Left ventricle myocardium inferior (tissue), 1 donor: ENCODE results near the gene SND1. TPM values are rescaled to one million over a fixed set of nuclear protein-coding genes. Genes with fewer than 3 reads are reported as not detected.

Experiments
- DNase-seq: peaks from one replicate; pipeline ENCODE4 v3.0.0-alpha.2; 2020
- H3K27ac ChIP-seq: fragments of 200-600 bp; replicated peaks from 2 replicates; pipeline ENCODE4 v1.8.0; 2021
- H3K27me3 ChIP-seq: fragments of 200-600 bp; 2 replicates; pipeline ENCODE4 v1.8.0; 2021; ENCODE audit warnings: low read depth
- H3K36me3 ChIP-seq: fragments of 200-600 bp; 2 replicates; pipeline ENCODE4 v1.8.0; 2021
- H3K4me1 ChIP-seq: fragments of 200-600 bp; 2 replicates; pipeline ENCODE4 v1.8.0; 2021
- H3K4me3 ChIP-seq: fragments of 200-600 bp; 2 replicates; pipeline ENCODE4 v1.8.0; 2021; ENCODE audit warnings: mild to moderate bottlenecking, moderate library complexity
- H3K9me3 ChIP-seq: fragments of 200-600 bp; replicated peaks from 2 replicates; pipeline ENCODE4 v1.8.0; 2021
- intact Hi-C: fragments of 100-400 bp; cut with micrococcal nuclease; formaldehyde crosslinking; loops from one replicate; pipeline ENCODE4 v1.11.0; 2022
- total RNA-seq: library from RNA; stranded (reverse); fragmentation: NEBNext Ultra II Directional; extraction: Animal tissue kit (Norgen Biotek cat#: 25700); gene quantifications from one replicate; pipeline ENCODE4 v1.2.1, GENCODE V29; 2021
- TF ChIP-seq, protein P1 (sequence below): fragments of 200-600 bp; IDR thresholded peaks from 2 replicates; pipeline ENCODE4 v1.8.0; 2021; ENCODE audit warnings: antibody characterized with exemption, mild to moderate bottlenecking, borderline replicate concordance
- donor health status: DM: no; HTN: yes; CAD: no; lungs with severe emphysema.

The SND1 gene
- total RNA-seq, 1 donor from 2014 or later = 71.6 TPM

DNA sequence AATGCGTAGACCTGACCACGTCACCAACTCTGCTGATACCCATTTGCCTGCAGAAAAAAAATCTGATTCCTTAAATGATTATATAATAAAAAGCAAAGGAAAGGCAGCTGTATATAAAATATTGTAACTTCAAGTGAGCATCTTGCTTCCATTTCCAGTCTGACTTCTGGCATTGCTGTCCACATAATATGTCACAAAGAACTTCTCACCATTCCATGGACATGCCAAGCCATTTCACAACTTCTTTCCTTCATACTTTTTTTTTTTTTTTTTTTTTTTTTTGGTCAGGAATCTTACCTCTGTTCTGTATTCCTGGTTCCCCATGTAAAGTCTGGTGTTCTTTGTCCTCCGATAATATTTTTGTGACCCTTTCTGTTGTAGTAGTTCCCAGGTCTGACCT is 165.5 kb downstream of the SND1 start:
- no peak overlapping the region for H3K4me3 ChIP-seq
- H3K36me3 ChIP-seq = no peaks in the 10 kb centered on the region
- H3K9me3 ChIP-seq = no peaks in the 10 kb centered on the region
- no peak overlapping the region for H3K27ac ChIP-seq
- H3K4me1 ChIP-seq = peaks cover 19% of the 10 kb centered on the region
- intact Hi-C loops = no loop called here
- TF ChIP-seq, protein P1, sequence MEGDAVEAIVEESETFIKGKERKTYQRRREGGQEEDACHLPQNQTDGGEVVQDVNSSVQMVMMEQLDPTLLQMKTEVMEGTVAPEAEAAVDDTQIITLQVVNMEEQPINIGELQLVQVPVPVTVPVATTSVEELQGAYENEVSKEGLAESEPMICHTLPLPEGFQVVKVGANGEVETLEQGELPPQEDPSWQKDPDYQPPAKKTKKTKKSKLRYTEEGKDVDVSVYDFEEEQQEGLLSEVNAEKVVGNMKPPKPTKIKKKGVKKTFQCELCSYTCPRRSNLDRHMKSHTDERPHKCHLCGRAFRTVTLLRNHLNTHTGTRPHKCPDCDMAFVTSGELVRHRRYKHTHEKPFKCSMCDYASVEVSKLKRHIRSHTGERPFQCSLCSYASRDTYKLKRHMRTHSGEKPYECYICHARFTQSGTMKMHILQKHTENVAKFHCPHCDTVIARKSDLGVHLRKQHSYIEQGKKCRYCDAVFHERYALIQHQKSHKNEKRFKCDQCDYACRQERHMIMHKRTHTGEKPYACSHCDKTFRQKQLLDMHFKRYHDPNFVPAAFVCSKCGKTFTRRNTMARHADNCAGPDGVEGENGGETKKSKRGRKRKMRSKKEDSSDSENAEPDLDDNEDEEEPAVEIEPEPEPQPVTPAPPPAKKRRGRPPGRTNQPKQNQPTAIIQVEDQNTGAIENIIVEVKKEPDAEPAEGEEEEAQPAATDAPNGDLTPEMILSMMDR = no peak
- no peak for DNase-seq
- H3K27me3 ChIP-seq = no peaks in the 10 kb centered on the region

DNA sequence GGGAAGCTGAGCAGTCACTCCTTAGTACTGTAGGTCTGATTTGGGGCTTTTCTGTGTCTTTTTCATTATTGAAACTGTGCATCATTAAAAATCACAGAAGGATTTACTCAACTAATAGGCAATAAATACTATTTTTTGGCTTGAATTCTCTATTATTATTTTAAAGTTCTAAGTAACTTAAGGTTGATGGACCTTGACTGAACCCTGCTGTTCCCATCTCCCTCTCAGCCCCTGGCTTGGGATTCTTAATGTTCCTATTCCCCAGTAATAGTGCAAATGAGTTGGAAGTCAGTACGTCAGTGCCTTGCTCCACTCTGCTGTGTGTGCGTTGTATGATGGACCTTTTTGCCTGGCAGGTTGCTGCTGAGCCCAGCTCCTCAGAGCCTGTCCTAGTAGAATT is 166.3 kb downstream of the SND1 start:
- Histone ChIP-seq H3K27ac (no peak overlapping the region), H3K9me3 (no peaks in the 10 kb centered on the region), H3K4me1 (peaks cover 14% of the 10 kb centered on the region), H3K4me3 (no peak overlapping the region), H3K27me3 (no peaks in the 10 kb centered on the region), H3K36me3 (no peaks in the 10 kb centered on the region)
- TF ChIP-seq, protein P1 = no peak
- intact Hi-C loops = no loop called here
- DNase-seq = no peak

DNA sequence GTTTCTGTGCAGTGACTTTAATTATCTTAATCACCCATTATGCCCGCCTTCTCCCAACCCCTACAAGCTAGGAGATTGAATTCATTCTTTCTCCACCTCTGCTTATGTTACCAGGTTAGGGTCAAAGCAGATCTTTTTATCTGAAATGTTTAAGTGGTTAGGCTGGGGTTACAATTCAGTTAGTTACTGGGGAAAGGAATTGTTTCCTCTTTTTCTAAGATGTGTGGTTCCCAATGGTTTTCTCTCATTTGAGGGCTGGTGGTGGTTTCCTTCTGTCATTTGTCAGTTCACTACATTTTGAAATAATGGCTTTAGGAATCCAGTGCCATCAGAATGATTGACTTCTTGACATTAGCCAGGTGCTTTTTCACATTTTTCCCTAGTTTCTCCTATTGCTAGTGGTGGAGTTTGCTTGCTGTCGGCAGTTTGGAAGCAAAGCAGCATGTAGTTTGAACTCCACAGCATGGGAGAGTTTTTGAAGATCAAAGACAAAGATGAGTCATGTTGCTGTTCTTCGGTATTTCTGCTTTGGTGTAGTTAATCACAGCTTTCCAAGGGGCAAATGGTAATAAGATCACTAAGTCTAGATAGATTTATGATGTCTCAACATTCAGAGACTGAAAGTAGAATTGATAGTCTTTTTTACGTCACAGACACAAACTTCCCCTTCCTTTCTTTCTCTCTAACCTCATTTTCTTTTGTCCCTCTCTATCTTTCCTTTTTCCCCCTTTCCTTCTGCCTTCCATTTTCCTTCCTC is 168.2 kb downstream of the SND1 start:
- H3K27me3 ChIP-seq = no peaks in the 10 kb centered on the region
- DNase-seq = no peak

DNA sequence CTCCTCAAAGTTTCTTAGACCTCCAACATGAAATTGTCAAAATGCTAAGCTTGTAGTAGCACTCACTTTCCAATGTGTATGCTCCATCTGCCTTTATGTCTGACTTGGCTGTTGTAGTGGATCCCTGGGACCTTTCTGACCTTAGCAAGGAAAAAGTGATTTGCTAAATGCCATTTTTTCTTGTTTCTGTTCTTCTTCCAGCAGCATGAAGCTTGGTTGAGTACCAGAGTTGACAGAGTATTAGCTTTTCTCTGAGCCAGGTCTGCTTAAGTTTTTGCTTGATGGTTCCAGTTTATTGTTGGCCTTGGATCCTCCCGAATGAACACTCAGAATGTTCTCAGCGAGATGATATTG is 168.7 kb downstream of the SND1 start:
- Histone ChIP-seq H3K4me3 (no peak overlapping the region), H3K27me3 (no peaks in the 10 kb centered on the region), H3K4me1 (peaks cover 10% of the 10 kb centered on the region), H3K36me3 (no peaks in the 10 kb centered on the region), H3K27ac (no peak overlapping the region), H3K9me3 (no peaks in the 10 kb centered on the region)
- intact Hi-C loops = no loop called here
- TF ChIP-seq, protein P1 = no peak
- no peak for DNase-seq

More for the DNA sequence above, 168.2 kb downstream of the SND1 start:
- peaks cover 14% of the 10 kb centered on the region for H3K4me1 ChIP-seq
- H3K36me3 ChIP-seq = no peaks in the 10 kb centered on the region
- intact Hi-C loops = no loop called here
- TF ChIP-seq, protein P1 = no peak
- H3K27ac ChIP-seq = no peak overlapping the region
- no peak overlapping the region for H3K4me3 ChIP-seq
- H3K9me3 ChIP-seq = no peaks in the 10 kb centered on the region

DNA sequence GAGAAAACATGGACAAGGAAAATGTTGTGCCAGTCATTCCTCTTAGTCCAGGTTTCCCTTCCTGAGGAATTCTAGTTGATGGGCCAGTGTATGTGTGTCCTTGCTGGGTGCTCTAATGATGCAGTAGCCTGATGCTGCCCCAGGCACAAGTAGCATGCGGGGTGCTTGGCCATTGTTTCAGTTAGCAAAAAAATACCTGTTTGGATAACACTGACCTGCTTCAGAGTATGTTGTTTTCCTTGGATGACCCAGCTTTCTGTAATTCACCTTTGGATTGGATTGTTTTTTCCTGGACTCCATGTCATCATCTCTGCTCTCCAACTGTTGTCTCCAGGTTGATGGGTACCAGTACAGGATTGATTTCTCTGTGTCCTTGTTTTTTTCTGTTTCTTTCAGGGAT is 169.2 kb downstream of the SND1 start:
- peaks cover 6% of the 10 kb centered on the region for H3K4me1 ChIP-seq
- no peaks in the 10 kb centered on the region for H3K36me3 ChIP-seq
- no peak overlapping the region for H3K27ac ChIP-seq
- intact Hi-C loops = no loop called here
- H3K9me3 ChIP-seq = no peaks in the 10 kb centered on the region
- TF ChIP-seq, protein P1 = no peak
- H3K27me3 ChIP-seq = no peaks in the 10 kb centered on the region
- DNase-seq = no peak
- H3K4me3 ChIP-seq = no peak overlapping the region
